HL-60/S4 treated with phorbol 12-myristate 13-acetate at 8.2 ng/mL for 4 days and 3 days (cell line): ENCODE data around the gene DDX46.
"Not testable (repeated sequence)": the region's sequence is repeated elsewhere in the genome, so short reads cannot be mapped to it uniquely, and the experiment has no call there.

ENCODE experiments used
- in situ Hi-C: fragments of 300-500 bp; cut with MboI; formaldehyde crosslinking; loops from 2 replicates; pipeline ENCODE4 v1.15.0; 2022; ENCODE audit warnings: low sequenced_read_pairs

DDX46 gene, protein sequence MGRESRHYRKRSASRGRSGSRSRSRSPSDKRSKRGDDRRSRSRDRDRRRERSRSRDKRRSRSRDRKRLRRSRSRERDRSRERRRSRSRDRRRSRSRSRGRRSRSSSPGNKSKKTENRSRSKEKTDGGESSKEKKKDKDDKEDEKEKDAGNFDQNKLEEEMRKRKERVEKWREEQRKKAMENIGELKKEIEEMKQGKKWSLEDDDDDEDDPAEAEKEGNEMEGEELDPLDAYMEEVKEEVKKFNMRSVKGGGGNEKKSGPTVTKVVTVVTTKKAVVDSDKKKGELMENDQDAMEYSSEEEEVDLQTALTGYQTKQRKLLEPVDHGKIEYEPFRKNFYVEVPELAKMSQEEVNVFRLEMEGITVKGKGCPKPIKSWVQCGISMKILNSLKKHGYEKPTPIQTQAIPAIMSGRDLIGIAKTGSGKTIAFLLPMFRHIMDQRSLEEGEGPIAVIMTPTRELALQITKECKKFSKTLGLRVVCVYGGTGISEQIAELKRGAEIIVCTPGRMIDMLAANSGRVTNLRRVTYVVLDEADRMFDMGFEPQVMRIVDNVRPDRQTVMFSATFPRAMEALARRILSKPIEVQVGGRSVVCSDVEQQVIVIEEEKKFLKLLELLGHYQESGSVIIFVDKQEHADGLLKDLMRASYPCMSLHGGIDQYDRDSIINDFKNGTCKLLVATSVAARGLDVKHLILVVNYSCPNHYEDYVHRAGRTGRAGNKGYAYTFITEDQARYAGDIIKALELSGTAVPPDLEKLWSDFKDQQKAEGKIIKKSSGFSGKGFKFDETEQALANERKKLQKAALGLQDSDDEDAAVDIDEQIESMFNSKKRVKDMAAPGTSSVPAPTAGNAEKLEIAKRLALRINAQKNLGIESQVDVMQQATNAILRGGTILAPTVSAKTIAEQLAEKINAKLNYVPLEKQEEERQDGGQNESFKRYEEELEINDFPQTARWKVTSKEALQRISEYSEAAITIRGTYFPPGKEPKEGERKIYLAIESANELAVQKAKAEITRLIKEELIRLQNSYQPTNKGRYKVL

DNA sequence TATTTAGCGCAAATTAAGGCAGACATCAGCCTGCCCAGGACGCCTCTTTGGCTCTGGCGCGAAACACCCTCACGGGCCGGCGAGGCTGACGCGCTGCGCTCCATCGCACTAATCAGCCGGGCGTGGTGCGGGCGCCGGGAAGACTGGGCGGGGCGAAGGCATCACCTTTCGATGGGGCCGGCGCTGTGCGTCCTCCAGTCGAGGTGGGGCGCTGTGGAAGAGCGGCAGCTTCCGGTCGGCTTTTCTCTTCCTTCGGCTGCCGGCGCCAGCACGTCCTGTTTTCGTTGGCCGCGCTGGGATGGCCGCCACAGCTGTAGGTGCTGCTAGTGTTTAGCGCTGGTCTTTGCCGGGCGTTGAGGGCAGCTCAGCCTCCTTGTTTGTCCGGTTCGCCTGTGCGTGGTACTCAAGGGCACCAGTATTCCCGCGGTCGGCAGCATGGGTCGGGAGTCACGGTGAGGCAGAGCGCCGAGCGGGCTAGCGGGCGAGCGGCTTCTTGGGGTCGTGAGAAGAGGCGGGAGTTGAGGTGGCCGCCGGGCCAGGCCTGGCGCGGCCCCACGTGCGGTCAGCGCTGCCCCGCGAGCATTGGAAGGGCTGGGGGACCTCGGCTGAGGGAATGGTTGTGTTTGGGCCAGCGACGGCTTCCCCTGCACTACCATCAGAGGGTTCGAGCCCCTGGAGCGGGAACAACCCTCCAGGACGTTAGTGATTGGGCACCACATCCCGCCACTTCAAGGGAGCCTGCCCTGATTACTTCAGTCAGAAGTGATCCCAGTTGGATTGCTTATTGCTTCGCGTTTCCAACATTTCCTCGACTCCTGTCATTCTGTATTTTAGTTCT is at the start of gene DDX46:
TSS of gene DDX46 (plus strand) at position 276 of the 838 bp plus-strand sequence. CDS start at position 436, 160 bp downstream.
- in situ Hi-C loops: no loop called here

DNA sequence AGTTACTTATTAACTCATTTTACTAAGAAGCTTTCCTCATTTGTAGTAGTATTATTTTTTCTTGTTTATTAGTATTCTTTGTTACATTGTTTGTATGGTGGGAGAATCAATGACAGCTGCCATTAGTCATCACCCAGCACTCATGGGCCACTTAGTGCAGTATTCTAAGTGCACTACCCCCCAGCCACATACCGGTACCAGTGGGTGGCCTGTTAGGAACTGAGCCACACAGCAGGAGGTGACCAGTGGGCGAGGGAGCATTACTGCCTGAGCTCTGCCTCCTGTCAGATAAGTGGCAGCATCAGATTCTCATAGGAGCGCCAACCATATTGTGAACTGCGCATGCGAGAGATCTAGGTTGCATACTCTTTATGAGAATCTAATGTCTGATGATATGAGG is 44.5 kb upstream of the DDX46 start:
- in situ Hi-C loops: no loop called here

DNA sequence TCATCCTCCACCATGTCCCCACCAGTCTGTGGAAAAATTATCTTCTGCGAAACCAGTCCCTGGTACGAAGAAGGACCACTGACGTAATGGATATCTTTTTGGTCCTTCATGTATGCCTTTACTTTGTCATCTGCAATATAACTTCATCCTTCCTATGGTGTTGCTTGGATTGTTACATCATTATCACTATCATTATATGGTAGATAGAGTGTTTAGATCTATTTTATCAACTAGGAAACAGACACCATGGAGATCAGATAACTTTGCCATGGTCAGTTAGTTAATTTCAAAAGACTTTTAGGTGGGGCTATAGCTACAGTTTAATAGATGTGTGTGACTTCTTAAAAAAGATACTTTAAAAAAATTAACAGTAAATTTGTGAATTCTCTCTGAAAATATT is 44.0 kb upstream of the DDX46 start:
- in situ Hi-C loops: no loop called here

DNA sequence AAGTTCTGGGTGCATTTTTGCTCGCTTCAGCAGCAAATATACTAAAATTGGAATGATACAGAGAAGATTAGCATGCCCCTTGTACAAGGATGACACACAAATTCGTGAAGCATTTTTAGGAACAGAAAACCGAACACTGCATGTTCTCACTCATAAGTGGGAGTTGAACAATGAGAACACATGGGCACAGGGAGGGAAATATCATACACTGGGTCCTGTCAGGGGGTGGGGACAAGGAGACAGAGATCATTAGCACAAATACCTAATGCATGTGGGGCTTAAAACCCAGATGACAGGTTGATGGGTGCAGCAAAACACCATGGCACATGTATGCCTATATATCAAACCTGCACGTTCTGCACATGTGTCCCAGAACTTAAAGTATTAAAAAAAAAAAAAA is 43.1 kb upstream of the DDX46 start:
- in situ Hi-C loops: not testable (repeated sequence)

DNA sequence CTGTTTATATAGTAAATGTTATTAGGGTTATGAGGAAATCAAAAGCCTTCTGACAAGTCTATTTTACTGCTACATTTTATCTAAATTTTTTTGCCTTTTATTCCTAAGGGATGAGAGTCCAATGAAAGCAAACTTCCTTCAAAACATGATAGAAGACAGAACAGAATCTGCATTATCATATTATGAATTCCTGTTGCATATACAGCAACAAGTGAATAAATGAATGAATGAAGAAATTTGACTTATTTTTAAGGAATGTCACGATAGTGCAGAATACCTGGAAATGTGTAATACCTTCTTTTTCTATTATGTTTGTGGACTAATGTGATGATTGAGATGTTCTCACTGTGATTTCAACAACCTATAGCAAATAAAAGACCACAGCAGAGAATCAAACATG is 33.7 kb upstream of the DDX46 start:
- in situ Hi-C loops: no loop called here

DNA sequence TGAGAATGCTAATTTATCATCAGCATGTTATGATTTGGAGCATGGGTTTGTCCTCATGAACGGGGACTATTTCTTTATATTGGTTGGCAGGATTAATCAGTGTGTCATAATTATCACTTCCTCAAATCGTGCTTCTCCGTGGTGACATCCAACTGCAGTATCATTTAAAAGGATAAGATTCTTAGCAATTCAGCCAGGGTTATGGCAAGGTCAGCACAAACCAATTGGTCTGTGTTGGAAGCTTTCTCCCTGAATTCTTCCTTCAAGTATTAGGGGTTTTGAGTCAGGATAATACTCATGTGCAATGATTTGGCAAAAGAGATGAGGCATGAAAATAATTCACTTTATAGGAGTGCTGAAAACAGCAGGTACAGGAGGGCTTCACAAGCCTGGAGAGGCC is 25.8 kb upstream of the DDX46 start:
- in situ Hi-C loops: no loop called here

DNA sequence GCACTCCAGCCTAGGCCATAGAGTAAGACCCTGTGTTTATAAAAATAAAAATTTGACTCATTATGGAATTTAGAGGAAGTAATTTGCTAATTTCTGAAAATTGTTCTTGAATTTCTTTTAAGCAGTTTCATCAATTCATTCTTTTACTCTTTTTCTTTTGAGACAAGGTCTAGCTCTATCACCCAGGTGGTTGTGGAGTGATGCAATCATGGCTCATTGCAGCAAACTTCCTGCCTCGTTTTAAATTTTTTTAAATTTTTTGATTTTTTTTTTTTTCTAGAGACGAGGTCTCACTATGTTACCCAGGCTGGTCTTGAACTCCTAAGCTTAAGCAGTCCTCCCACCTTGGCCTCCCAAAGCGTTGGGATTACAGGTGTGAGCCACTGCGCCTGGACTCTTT is 23.3 kb upstream of the DDX46 start:
- in situ Hi-C loops: no loop called here

DNA sequence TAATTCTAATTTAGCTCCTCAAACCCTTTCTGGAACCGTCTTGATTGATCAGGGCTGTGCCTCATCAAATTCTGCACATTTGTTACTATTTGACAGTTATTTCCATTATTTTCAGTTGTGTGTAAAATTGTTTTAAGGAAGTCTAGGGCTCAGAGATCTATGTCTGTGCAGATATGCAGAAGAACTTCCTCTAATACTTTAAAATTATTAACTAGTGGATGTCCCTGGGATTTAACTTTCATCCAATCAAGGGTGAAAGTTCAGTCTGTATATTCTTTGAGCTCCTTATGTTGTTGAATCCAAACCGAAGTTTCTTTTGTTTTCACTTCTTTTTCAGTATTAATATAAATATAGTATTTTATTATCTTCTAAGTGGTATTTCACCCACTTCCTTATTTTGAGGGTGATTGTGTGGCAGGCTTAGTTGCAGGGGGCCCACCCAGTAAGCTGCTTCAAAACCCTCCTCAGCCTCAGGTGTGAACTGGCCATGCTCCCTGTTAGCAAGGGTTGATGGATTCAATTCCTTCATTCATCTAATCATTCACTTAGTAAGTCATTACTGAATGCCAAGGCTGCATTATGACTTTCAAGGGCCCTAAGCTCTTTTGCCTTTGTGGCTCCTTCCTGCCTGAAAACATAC is 22.3 kb upstream of the DDX46 start:
- in situ Hi-C loops: no loop called here

DNA sequence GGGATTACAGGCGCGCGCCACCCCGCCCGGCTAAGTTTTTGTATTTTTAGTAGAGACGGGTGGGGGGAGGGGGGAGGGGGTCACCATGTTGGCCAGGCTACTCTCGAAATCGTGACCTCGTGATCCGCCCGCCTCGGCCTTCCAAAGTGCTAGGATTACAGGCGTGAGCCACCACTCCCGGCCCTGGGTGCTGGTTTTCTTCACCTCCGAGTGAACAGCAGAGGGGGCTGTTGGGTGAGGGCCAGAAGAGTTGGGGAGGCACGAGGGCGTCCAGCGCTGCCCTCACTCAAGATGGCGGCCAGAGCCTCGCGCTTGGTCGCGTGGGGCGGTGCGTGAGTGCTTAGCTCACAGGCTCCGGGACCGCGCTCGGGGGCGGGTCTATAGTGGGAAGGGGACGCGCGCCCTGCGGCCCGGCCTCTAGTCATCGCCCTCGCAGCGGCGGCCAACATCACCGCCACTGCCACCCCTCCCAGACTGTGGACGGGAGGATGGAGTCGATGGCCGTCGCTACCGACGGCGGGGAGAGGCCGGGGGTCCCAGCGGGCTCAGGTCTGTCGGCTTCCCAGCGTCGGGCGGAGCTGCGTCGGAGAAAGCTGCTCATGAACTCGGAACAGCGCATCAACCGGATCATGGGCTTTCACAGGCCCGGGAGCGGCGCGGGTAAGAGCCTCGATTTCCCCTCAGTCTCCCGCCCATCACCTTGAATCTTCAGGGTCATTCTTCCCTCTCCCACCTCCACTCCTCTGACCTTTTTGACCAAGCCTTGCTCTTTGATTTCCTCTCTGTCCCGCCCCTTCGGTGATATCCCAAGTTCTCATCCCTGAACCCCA is 20.2 kb upstream of the DDX46 start, which contains the start of gene CAMLG:
TSS of gene CAMLG (plus strand) at position 416 of the 830 bp plus-strand sequence. CDS start at position 489, 73 bp downstream.
- in situ Hi-C loops: no loop called here

DNA sequence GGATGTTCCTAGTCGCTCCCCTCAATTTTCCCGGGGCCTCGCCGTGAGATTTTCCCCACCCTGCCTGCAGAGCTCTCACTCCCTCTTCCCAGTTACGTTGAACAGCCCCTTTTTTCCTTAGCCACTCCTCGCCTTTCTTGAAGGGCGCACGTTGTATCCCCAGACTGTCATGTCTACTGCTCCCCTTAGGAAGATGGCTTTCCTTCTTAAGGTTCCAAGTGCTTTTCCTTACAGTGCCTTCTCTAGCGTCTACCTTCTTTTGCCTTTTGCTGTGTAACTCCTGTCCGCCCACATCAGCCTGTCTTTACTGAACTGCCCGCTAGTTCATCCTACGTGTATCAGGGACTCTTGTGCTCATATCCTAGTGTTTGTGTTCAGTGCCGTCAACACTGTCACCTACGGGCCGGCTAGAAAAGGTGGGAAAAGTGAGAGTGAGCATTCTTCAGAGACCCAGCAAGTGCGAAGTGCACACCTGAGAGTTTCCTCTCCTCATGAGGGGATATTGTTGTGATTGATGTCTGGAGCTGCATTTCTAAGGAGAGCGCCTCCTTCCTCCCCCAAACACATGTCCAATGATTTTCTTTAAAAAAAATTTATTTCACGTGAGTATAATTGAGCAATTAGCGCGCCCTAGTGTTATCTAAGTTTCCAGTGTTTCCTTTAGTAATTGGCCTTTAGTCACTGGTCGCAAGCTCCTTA is 19.5 kb upstream of the DDX46 start:
- in situ Hi-C loops: no loop called here

DNA sequence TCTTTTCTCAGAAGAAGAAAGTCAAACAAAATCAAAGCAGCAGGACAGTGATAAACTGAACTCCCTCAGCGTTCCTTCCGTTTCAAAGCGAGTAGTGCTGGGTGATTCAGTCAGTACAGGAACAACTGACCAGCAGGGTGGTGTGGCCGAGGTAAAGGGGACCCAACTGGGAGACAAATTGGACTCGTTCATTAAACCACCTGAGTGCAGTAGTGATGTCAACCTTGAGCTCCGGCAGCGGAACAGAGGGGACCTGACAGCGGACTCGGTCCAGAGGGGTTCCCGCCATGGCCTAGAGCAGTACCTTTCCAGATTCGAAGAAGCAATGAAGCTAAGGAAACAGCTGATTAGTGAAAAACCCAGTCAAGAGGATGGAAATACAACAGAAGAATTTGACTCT is 17.5 kb upstream of the DDX46 start:
- in situ Hi-C loops: no loop called here

DNA sequence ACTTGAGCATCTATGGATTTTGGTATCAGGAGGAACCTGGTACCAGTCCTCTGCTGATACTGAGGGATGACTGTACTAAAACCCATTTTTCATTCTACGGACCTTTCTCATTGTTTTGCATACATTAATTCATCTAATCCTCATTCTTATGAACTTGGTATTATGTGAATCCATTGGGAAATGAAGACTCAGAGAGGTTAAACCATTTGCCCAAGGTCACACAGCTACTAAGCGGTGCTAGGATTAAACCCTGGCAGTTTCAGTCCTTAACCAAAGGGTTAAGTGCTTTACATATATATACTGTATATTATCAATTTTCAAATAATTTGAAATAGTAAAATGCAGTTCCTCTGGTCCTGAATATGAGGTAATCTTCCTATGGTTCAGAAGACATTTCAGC is 16.4 kb upstream of the DDX46 start:
- in situ Hi-C loops: no loop called here

DNA sequence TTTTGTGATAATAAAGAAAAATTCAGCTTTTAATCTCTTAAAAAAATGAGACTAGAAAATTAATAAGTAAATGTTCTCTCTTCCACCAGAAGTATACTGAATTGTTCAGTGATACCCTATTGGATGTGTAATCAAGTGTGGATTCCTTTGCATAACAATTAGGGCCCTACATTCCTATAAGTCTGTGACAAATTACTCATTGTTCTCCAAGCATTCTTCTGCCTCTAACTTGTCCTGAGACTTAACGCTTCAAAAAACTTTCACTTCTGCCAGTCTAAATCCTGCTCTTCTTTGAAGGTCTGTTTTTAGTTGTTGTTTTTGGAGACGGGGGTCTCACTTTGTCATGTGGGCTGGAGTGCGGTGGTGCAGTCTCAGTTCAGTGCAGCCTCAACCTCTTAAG is 9.2 kb upstream of the DDX46 start:
- in situ Hi-C loops: no loop called here

DNA sequence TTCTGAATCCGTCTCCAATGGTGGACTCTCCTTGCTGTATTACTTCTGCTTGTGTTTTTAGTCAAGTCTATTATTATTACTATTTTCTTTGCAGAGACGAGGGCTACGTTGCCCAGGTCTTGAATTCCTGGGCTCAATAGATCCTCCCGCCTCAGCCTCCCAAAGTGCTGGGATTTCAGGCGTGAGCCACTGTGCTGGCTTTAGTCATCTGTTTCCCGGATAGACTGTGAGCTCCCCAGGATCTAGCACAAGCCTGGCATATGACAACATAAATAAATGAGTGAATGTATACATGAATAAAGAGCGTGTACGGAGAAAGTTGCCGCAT is 439 bp upstream of the DDX46 start:
- in situ Hi-C loops: no loop called here

DNA sequence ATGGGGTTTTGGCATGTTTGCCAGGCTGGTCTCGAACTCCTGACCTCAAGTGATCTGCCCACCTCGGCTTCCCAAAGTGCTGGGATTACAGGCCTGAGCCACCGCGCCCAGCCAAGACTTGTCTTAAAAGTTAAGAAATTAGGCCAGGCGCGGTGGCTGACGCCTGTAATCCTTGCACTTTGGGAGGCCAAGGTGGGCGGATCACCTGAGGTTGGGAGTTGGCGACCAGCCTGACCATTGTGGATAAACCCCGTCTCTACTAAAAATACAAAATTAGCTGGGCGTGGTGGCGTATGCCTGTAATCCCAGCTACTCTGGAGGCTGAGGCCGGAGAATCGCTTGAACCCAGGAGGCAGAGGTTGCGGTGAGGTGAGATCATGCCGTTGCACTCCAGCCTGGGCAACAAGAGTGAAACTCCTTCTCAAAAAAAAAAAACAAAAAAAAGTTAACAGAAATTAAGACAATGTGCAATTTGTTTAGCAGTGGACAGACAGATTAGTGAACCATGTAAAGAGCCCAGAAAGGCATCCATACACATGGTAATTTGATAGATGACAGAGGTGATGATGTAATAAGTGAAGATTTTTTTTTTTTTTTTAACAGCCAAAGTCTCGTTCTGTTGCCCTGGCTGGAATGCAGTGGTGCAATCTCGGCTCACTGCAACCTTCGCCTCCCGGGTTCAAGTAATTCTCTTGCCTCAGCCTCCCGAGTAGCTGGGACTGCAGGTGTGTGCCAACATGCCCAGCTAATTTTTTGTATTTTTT is 9.1 kb downstream of the DDX46 start:
- in situ Hi-C loops: not testable (repeated sequence)

DNA sequence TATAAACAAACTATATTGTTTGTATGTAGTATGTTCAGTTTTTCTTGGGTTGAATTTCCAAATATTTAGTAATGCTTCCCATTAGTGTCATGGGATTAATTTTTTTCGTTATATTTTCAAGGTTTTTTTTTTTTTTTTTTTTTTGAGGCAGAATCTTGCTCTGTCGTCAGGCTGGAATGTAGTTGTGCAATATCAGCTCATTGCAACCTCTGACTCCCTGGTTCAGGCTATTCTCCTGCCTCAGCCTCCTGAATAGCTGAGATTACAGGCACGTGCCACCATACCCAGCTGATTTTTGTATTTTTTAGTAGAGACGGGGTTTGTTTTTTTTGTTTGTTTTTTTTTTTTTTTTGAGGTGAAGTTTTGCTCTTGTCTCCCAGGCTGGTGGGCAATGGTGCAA is 10.6 kb downstream of the DDX46 start:
- in situ Hi-C loops: no loop called here

DNA sequence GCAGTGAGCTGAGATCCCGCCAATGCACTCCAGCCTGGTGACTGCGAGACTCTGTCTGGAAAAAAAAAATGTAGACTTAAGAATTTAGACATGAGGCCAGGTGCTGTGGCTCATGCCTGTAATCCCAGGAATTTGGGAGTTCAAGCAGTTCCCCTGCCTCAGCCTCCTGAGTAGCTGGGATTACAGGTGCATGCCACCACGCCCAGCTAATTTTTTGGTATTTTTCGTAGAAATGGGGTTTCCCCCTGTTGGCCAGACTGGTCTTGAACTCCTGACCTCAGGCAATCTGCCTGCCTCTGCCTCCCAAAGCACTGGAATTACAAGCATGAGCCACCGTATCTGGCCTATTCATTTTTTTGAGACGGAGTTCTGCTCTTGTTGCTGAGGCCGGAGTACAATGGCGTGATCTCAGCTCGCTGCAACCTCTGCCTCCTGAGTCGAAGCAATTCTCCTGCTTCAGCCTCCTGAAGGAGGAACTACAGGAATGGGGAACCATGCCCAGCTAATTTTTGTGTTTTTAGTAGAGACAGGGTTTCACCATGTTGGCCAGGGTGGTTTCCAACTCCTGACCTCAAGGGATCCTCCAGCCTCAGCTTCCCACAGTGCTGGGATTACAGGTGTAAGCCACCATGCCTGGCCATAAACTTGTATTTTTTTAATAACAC is 14.0 kb downstream of the DDX46 start:
- in situ Hi-C loops: no loop called here

DNA sequence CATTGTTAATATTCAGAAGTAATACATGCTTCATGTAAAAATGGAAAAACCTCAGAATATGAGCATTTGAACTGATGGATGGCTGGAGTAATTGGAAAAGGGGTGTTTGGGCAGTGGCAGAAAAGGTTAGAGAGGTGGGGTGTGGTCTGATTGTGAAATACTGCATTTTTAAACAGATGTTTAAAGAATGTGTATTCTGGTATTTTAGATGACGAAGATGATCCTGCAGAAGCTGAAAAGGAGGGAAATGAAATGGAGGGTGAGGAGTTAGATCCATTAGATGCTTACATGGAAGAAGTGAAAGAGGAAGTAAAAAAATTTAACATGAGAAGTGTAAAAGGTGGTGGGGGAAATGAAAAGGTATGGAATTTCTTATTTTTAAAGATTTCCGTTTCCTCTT is 18.8 kb downstream of the DDX46 start:
- in situ Hi-C loops: no loop called here
